GM21717 (cell line): ENCODE data around the gene EMC10.

ENCODE experiments used
- ATAC-seq: cut with Tn5 transposase; IDR thresholded peaks from one replicate; pipeline ENCODE4 v1.9.1; 2021; ENCODE audit warnings: mild to moderate bottlenecking, moderate library complexity; ENCODE audit not compliant: unreplicated experiment

EMC10 gene

DNA sequence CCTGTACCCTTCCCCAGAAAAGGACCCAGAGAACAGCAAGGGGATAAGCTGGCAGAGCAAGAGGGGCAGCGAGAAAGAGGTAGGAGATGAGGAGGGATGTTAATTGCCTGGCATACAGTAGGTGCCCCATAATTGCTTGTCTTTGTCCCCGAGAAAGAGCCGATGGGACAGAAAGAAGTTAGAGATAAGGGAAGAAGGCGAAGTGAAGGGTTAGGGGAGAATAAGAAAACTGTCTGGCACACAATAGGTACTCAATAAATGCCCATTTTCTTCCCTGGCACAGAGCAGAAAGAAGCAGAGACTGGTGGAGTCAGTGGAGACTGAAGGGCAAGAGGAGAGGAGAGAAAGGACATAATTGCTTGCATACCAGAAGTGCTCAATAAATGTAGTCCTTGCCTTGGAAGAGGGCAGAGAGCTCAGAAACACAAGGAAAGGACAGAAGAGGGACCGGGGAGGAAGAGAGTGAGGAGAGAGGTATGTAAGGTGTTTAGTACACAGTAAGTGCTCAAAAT lies 18.8 kb downstream of the EMC10 start:
- no peak for ATAC-seq

DNA sequence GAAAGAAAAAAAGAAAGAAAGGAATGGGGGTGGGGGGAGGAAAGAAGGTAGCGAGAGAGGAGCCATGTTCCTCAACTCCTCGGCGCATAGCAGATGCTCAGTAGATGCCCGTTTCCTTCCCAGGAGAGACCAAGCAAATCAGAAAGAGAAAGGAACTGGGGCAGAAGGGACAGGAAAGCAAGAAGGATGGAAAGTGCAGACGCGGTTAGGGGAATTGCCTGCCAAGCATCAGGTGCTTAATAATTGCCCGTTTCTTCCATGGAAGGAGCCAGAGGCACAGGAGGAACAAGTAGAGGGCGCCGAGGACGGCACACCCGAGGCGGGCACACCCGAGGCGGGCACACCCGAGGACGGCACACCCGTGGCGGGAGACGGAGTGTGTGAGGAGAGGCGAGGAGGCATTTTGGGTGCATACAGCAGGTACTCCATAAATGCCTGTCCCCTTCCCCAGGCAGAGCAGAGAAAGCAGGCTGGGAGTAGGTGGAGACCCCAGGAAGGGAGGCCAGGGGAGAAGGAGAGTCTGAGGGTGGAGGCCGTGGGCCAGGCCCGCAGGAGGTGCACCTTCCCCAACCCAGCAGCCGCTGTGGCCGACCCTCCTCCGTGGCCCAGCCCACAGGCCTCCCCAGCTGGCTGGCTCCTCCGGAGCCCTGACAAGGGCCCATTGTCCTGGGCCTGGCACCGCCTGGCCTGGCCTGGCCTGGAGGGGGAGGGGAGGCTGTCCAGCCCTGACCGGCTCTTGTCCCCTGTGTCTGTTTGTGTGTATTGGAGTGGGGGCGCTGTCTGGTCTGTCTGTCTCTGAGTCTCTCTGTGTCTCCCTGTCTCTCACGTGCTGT lies 20.1 kb downstream of the EMC10 start:
- ATAC-seq: no peak

DNA sequence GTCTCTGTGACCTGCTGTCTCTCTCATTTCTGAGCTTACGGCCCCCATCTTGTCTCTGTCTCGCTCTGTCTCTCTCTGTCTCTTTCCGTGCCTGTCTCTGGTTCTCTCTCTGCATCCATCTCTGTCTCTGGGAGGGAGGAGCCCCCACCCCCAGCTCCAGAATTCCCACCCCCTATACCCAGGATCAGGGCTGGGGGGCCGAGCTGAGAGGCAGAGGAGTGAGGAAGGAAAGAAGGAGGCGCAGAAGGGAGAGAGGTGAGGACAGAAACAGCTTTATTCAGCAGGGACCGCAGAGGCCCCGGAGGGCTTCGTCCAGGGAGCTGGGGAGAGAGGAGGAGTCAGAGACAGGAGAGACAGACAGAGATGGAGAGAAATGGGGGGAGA lies 20.7 kb downstream of the EMC10 start:
- ATAC-seq: no peak

DNA sequence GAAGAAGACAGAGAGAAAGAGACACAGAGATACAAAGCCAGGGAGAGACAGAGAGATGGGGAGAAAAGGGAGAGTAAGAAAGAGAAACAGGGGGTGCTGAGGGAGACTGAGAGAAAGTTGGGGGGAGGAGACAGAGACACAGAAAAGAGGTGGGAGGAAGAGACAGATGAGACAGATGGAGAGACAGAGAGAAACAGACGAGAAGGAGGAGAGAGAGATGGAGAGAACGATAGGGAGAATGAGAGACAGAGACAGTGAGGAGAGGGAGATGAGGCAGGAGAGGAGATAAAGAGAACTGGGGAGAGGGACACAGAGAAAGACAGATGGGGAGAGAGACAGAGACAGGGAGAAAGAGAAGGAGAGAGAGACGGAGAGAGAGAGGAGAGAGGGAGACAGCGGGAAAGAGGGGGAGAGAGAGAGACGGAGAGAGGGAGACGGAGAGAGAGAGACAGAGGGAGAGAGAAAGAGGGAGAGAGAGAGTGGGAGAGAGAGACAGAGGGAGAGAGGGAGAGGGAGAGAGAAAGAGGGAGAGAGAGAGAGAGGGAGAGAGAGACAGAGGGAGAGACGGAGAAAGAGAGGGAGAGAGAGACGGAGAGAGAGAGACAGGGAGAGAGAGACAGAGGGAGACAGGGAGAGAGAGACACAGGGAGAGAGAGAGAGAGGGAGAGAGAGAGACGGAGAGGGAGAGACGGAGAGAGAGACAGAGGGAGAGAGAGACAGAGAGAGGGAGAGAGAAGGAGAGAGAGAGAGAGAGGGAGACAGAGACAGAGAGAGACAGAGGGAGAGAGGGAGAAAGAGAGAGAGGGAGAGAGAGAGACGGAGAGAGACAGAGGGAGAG lies 22.1 kb downstream of the EMC10 start:
- ATAC-seq: no peak

DNA sequence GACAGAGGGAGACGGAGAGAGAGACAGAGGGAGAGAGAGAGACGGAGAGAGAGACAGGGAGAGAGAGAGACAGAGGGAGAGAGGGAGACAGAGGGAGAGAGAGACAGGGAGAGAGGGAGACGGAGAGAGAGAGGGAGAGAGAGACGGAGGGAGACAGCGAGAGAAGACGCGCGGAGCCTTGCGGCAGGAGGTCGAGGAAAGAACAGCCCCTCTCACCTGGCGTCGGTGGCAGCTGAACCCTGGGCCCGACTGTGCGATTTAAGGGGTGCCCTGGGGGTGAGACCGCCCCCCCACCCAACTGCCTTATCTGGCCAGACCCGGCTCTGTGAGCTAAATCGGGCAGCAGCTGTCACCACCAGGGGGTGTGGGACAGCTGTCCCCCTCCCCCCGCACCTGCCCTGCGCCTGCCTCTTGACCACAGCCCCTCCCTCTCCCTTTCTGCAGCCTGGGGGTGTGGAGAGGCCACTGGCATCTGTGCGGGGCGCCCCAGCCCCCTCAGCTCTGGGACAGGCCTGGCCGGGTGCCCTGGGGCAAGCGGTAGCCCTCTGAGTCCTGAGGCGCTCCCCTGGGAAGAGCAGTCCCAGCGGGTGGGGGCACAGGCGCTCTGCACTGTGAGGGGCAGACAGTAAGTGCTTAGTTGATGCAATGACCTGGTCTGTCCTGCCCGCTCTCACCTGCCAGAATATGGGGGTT lies 23.9 kb downstream of the EMC10 start:
- ATAC-seq: no peak

DNA sequence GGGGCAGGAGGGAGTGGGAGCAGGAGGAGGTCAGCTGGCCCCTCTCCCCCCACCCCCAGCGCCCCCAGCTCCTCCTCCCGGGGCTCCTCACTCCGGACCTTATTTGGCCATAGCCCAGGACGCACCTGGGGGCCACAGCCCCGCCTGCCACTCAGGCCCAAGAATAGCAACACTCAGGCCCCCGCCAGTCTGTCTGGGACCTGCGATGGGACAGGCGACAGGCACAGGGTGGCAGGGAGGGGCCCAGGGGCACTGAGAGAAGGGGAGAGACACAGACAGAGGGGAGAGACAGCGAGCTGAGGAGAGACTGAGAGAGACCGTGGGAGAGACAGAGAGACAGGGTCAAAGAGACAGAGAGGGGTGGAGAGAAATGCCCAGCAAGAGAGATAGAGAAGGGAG lies 24.4 kb downstream of the EMC10 start:
- ATAC-seq: no peak

DNA sequence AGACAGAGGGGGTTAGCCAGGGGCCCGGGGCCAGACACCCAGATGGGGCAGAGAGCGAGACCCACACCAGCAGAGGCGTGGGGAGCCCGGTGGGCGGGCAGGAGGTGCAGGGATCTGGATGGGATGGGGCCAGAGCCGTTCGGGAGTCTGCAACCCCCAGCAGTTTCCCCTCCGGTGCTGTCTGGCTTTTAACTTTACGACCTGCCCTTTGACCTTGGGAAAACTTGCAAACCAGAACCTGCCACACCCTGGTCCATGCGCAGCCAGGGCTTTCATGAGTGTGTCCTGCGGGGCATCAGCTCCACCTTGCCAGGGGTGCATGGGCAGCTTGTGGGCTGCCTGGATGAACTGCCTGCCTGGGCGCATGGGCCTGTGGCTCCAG lies 24.9 kb downstream of the EMC10 start:
- ATAC-seq: no peak

DNA sequence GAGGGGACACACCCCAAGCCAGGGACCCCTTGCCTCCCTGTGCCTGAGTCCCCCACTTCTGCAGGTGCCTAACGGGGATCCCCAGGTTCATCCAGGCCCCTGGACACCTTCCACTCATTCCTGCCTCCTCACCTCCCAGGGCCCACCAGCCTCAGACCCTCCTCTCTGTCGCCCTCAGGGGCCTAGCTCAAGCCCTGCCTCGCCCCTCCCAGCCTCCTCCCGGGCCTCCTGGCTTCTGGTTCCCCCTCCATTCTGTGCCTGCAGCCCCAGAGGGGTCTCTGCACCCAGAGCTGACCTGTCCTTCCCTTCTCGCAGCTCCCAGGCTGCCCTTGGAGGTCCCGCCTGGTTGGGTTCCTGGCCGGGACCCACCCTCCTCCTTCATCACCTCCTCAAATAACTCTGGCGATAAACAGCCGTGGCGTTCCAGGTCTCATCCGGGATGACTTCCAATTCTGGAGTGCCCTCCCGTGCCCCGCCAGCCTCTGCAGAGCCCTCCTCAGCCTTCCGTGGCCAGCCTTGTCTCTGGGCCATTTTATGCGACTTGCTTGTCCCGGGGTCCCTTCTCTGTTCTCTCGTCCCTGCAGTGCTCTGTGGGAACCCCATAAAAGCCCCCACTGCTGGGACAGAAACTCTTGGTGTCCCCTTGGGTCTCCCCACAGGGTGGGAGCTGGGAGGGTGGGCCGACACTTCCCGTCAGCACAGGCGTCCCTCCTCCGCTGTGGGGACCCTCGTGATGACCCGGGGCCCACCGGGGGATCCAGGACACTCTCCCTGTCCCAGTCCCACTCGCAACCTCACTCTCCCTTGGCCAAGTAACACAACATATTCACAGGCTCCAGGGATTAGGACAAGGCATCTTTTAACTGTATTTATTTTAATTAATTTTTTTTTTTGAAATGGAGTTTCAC lies 25.5 kb downstream of the EMC10 start:
- ATAC-seq: no peak

DNA sequence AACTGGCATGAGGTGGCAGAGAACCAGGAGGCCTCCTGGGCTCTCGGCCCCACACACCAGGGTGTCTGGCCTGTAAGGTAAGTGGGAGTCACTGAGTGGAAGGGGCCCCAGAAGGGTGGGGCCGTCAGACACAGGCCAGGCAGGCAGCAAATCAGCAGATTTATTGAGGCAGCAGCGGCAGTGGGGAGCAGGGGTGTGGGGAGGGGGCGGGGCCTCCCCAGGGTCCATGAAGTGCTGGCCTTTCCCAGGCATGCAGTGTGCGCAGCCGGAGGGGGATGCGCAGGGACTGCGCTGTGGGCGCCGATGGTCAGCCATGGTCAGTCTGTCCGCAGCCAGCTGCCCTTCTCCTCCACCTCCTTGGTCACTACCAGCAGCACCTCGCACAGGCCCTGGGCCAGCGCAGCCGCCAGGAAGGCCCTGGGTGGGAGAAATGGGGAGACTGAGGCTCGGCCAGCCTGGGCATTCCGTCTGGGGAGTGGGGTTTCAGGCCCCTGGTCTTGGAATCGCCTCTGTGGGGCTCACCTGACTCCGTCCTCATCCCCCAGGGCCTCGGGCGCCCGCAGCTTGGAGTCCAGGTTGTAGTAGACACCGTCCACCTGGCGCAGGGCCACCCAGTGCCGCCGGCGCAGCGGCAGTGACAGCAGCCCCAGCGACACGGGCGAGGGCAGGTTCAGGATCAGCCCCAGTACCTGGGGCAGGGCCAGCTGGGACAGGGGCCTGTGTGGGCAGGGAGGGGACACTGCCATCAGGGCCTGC lies 29.7 kb downstream of the EMC10 start:
- ATAC-seq: no peak

DNA sequence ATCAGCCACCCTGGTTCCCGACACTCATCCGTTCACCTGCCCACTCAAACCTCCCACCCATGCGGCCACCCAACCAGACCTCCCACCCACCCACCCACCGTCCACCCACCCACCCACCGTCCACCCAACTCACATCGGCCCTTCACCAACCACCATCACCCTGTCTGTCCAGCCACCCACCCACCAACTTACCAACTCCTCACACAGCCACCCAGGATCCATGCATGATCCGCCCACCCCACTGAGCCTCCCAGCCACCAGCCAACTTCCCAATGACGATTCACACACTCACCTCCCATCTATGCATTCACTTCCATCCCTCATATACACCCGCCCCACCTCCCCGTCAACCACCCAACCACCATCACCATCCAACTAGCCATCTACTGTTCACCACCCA lies 30.4 kb downstream of the EMC10 start:
- ATAC-seq: no peak

DNA sequence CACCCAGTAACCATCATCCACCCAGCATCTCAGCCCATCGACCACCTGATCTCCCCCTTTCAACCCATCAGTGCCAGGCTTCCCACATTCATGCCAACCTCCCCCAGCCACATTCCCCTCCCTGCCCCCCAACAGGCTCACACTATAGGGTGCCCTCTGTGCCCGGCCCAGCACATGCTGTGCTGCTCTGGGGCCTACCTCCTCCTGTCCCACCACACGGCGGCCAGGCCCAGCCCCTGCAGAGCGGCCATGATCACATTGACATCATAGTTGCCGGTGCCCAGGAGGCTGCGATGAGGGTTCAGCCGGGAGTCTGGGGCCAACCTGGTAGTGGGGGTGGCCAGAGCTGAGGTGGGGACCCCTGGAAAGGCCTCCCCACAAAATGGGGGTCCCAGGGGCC lies 31.1 kb downstream of the EMC10 start:
- no peak for ATAC-seq

DNA sequence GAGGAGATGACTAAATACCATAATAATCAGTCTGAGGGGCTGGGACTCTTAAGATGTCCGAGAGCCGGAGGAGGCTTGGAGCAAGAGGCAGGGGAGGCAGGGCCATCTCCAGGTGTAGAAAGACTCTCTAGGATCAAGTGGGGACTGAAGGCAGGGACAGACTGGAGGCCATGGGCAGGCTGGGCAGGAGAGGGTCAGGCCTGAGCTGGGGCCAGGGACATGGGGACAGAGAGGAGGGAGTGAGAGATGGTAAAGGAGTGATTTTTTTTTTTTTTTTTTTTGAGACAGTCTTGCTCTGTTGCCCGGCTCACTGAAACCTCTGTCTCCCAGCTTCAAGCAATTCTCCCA lies 32.5 kb downstream of the EMC10 start:
- no peak for ATAC-seq

DNA sequence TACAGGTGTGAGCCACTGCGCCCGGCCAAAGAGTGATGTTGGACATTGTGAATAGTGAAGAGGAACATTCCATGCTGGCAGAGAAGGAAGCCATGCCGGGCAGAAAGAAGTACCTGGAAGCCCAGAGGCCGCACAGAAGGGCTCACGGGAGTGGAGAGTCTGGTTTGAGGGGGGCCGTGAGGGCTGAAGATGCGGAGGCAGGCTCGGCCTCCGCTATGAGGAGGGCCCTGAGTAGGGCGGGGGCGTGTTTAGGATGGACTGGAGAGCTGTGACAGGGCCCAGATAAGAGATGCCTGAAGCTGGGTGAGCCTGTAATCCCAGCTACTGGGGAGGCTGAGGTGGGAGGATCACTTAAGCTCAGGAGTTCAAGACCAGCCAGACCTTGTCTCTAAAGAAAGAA lies 33.1 kb downstream of the EMC10 start:
- ATAC-seq: no peak

DNA sequence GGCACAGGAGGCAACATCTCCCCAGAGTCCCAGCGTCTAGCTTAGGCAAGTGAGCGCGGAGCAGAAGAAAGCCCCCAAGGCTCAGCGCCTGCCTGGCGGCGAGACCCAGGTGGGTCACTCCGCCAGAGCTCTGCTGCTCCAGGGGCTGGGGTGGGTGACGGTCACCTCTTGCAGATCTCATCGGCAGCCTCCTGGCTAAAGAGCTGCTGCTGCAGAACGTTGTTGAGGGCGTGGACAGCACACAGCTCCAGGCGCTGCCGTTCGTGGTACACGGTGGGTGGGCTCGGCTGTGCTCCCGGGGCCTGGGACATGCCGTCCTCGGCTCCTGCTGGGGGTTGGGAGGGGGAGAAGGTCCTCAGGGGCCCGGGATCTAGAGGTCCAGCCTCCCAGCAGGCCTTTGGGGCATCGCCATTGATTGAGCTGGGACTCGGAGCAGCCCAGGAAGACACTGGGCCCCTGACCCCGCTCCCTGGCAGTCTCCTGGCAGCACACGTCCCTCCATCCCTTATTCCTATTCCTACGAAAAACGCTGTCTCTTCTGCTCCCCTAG lies 33.9 kb downstream of the EMC10 start:
- ATAC-seq: no peak

DNA sequence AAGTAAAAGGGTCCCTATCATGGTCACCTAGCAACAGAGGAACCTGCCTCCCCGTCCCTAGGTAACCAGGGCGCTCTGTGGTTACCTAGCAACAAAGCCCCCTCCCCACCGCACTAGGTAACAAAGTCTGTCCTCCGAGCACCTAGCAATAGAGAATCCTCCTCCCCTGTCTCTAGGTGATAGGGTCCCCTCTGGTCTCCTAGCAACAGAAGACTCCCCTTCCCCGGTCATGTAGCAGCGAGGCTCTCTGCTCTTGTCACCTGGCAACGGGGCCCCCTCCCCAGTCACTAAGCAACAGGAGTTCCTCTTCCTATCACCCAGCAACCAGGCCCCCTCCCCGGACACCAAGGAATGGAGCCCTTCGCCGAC lies 34.4 kb downstream of the EMC10 start:
- no peak for ATAC-seq

DNA sequence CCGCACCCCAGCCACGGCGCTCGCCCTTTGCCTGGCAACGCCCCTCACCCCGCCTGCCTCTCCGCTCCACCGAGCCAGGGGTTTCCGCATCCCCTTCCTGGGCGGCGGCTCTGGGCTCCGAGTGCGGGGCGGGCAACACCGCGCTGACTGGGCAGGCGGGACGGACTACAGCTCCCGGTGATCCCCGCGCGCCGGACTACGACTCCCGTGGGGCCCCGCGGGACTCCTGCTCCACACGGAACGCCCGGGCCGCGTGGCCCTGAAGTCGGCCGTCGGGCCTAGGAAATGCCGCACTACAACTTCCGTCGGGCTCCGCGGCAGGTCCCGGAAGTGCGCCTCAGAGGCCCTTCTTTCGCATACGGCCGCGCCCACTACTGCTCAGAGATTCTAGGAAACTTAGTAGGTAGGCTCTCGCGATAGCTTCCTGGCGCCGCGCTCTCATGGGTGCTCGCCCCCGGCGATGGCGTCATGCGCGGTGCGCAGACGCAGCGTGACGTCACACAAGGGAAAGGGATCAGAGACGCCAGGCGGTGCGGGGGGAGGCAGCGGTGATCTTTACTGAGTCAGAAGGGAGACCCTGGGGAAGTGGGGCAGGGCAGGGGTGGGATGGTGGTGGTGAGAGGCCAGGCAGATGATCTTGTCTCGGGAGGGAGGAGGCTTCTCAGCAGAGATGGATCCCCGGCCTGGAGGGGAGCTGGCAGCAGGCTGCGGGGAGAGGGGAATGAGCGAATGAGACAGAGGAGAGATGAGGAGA lies 34.9 kb downstream of the EMC10 start, which contains the start of gene JOSD2:
TSS of gene JOSD2 (minus strand) at position 123 of the 754 bp plus-strand sequence. CDS start 760 bp downstream, outside the sequence.
- ATAC-seq: peak; percentile 72

DNA sequence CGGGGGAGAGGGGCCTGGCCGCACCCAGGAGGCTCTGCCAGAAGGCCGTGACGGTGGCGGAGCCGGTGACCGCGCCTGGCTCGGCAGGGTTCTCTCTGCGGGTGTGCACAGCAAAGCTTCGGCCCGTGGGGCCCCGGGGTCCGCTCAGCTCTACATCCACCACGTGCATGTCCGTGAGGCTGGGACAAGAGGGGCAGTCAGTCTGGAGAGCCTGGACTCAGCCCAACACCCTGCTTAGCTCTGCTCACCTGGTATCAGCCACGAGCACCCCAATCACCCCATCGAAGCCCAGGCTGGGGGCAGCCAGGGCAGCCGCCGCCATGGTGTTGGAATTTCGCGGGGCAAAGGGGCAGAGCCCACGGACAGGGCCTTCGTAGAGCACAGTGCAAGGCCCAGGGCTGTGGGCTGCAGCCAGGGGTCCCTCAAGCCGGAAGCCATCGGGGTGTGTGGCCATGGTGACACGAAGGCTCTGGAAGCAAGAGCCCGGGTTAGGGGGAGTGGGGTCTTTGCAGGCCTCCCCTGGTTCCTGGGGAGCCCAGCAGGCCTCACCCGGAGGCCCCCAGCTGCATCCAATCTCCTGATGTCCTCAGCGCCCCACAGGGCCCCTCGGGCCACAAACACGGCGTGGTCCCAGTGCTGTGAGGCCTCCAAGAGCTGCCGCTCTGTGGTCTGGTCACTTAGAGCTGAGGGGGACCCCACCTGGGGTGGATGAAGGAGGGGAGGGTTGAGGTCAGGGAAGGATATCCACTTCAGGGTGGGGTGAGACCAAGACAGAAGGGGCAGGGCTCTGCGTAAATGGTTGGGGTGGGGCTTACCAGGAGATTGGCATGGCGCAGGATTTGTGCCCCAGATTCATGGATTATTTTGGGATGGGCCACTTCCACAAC lies 36.0 kb downstream of the EMC10 start:
- no peak for ATAC-seq
